Glomerular visceral epithelial cell (primary cell): ENCODE data around the gene PRKCA.
A peak's percentile ranks its signal among the peaks of the same experiment; 100 is the strongest.
"Not testable (repeated sequence)": the region's sequence is repeated elsewhere in the genome, so short reads cannot be mapped to it uniquely, and the experiment has no call there.

Experiments
- DNase-seq: peaks from one replicate; pipeline ENCODE4 v3.0.0-alpha.2; 2016; ENCODE audit errors: extremely low spot score

The PRKCA gene

GRCh38 chr17:66441101-66441661 lies 138.8 kb downstream of the PRKCA start:
- no peak for DNase-seq

GRCh38 chr17:66443166-66443565 lies 140.8 kb downstream of the PRKCA start:
- DNase-seq: no peak

- no peak for DNase-seq
These were observed 141.2 kb downstream of the PRKCA start for GRCh38 chr17:66443606-66444005.

GRCh38 chr17:66444031-66444430 lies 141.6 kb downstream of the PRKCA start:
- no peak for DNase-seq

- no peak for DNase-seq
These were observed 142.8 kb downstream of the PRKCA start for GRCh38 chr17:66445229-66445628.

GRCh38 chr17:66446419-66446818 lies 144.0 kb downstream of the PRKCA start:
- DNase-seq: no peak

- DNase-seq: no peak
These were observed 144.7 kb downstream of the PRKCA start for GRCh38 chr17:66447159-66447558.

GRCh38 chr17:66448026-66448639 lies 145.7 kb downstream of the PRKCA start:
- no peak for DNase-seq

GRCh38 chr17:66449418-66449977 lies 147.1 kb downstream of the PRKCA start:
- DNase-seq: no peak

GRCh38 chr17:66450008-66450851 lies 147.8 kb downstream of the PRKCA start:
- DNase-seq: no peak

GRCh38 chr17:66450852-66451158 lies 148.4 kb downstream of the PRKCA start:
- no peak for DNase-seq

GRCh38 chr17:66451188-66452149 lies 149.1 kb downstream of the PRKCA start:
- no peak for DNase-seq

GRCh38 chr17:66455060-66455459 lies 152.6 kb downstream of the PRKCA start:
- no peak for DNase-seq

GRCh38 chr17:66457499-66457898 lies 155.1 kb downstream of the PRKCA start:
- not testable (repeated sequence) for DNase-seq

- no peak for DNase-seq
These were observed 156.4 kb downstream of the PRKCA start for GRCh38 chr17:66458782-66459181.

- DNase-seq: peak; percentile 88
These were observed 157.4 kb downstream of the PRKCA start for GRCh38 chr17:66459811-66460270.

GRCh38 chr17:66460558-66460957 lies 158.1 kb downstream of the PRKCA start:
- no peak for DNase-seq

GRCh38 chr17:66461343-66461995 lies 159.1 kb downstream of the PRKCA start:
- DNase-seq: no peak

GRCh38 chr17:66462010-66462409 lies 159.6 kb downstream of the PRKCA start:
- no peak for DNase-seq

GRCh38 chr17:66464921-66465320 lies 162.5 kb downstream of the PRKCA start:
- no peak for DNase-seq

GRCh38 chr17:66465701-66466100 lies 163.3 kb downstream of the PRKCA start:
- no peak for DNase-seq
